ENCODE measurements around the gene STING1. TPM values are rescaled to one million over a fixed set of nuclear protein-coding genes. Genes with fewer than 3 reads are reported as not detected.

STING1 gene
- total and polyA plus RNA-seq, 2 donors (not counting 1 experiment from before 2014, with no cell fraction given): 70.2 to 78.4 TPM

DNA sequence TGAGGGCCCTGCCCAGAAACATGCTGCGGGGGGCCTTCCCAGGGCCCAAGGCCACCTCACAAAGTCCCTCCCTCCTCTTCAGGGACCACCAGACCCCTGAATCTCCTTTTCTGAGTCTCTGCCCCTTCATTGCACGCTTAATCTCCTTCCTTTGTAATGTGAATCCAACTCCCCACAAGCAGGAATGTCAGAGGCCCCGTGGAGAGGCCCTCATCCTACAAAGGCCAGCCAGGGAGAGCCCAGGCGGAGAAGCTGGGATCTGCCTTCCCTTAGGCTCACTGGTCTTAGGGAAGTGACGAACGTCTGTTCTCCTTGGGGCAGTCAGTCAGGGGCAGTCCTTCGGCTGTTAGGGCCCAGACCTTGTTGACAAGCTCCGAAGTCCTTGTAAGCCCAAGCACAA lies 9.5 kb downstream of the STING1 start:
- Histone ChIP-seq H3K27me3 (ENCODE audit: control insufficient read depth, insufficient read depth, low read length) (no peaks in the 10 kb centered on the region), H3K79me2 (ENCODE audit: control insufficient read depth, insufficient read depth, low read length) (no peaks in the 10 kb centered on the region), H2AFZ (ENCODE audit: low read length) (no peak overlapping the region), H3K4me1 (ENCODE audit: control insufficient read depth, extremely low read depth, insufficient read depth, low read length) (peaks cover 11% of the 10 kb centered on the region), H4K20me1 (ENCODE audit: control insufficient read depth, extremely low read depth, insufficient read depth, low read length) (no peaks in the 10 kb centered on the region), H3K4me3 (replicated peaks in 1 of 4; ENCODE audit: control extremely low read depth in 1 of 4, insufficient read depth in 1 of 4, low read depth in 3 of 4, low read length in 4 of 4) (no peak overlapping the region), H3K4me2 (ENCODE audit: extremely low read depth, insufficient read depth, low read length) (no peak overlapping the region), H3K9me3 (ENCODE audit: control insufficient read depth, insufficient read depth, low read depth, low read length) (no peaks in the 10 kb centered on the region), H3K27ac (ENCODE audit: insufficient read depth, low read length) (no peak overlapping the region), H3K36me3 (ENCODE audit: control insufficient read depth, insufficient read depth, low read length) (peaks cover 12% of the 10 kb centered on the region), H3K9ac (ENCODE audit: insufficient read depth, low read length) (no peak overlapping the region)
- no peak for DNase-seq (ENCODE audit: low read depth in 2 of 2)
- TF ChIP-seq EZH2 (IDR thresholded peaks at IDR 0.05; ENCODE audit: low read length, missing control alignments): no peak
- TF ChIP-seq, protein P1, sequence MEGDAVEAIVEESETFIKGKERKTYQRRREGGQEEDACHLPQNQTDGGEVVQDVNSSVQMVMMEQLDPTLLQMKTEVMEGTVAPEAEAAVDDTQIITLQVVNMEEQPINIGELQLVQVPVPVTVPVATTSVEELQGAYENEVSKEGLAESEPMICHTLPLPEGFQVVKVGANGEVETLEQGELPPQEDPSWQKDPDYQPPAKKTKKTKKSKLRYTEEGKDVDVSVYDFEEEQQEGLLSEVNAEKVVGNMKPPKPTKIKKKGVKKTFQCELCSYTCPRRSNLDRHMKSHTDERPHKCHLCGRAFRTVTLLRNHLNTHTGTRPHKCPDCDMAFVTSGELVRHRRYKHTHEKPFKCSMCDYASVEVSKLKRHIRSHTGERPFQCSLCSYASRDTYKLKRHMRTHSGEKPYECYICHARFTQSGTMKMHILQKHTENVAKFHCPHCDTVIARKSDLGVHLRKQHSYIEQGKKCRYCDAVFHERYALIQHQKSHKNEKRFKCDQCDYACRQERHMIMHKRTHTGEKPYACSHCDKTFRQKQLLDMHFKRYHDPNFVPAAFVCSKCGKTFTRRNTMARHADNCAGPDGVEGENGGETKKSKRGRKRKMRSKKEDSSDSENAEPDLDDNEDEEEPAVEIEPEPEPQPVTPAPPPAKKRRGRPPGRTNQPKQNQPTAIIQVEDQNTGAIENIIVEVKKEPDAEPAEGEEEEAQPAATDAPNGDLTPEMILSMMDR (conservative IDR thresholded peaks at IDR 0.05 in 1 of 2, IDR thresholded peaks at IDR 0.05 in 1 of 2; ENCODE audit: low read depth in 1 of 2, low read length in 2 of 2): no peak

DNA sequence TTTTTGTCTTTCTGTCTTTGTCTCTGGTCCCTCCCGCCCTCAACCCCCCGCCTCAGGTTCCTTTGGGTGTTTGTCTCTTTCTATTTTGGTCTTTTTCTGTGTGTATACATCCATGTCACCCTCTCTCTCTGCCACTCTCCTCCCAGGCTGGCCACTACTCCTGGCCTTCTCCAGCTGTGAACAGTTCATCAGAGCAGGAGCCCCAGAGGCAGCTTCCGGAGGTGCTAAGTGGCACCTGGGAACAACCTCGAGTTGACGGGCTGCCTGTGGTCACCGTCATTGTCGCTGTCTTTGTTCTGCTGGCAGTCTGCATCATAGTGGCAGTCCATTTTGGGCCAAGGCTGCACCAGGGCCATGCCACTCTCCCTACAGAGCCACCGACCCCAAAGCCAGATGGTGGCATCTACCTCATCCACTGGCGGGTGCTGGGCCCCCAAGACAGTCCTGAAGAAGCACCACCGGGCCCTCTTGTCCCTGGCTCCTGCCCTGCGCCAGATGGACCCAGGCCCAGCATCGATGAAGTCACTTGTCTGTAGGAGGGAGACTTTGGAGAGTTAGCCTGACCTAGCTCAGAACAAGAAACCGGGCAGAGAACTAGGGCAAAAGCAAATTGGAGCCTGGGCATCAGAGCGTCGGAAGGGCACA lies 10.1 kb downstream of the STING1 start:
- Histone ChIP-seq H3K9ac (ENCODE audit: insufficient read depth, low read length) (no peak overlapping the region), H3K4me3 (replicated peaks in 1 of 4; ENCODE audit: control extremely low read depth in 1 of 4, insufficient read depth in 1 of 4, low read depth in 3 of 4, low read length in 4 of 4) (no peak overlapping the region), H3K79me2 (ENCODE audit: control insufficient read depth, insufficient read depth, low read length) (no peaks in the 10 kb centered on the region), H3K4me1 (ENCODE audit: control insufficient read depth, extremely low read depth, insufficient read depth, low read length) (peaks cover 11% of the 10 kb centered on the region), H4K20me1 (ENCODE audit: control insufficient read depth, extremely low read depth, insufficient read depth, low read length) (no peaks in the 10 kb centered on the region), H3K27ac (ENCODE audit: insufficient read depth, low read length) (no peak overlapping the region), H3K4me2 (ENCODE audit: extremely low read depth, insufficient read depth, low read length) (no peak overlapping the region), H3K9me3 (ENCODE audit: control insufficient read depth, insufficient read depth, low read depth, low read length) (no peaks in the 10 kb centered on the region), H3K36me3 (ENCODE audit: control insufficient read depth, insufficient read depth, low read length) (peaks cover 12% of the 10 kb centered on the region), H3K27me3 (ENCODE audit: control insufficient read depth, insufficient read depth, low read length) (no peaks in the 10 kb centered on the region), H2AFZ (ENCODE audit: low read length) (no peak overlapping the region)
- TF ChIP-seq, protein P1 (conservative IDR thresholded peaks at IDR 0.05 in 1 of 2, IDR thresholded peaks at IDR 0.05 in 1 of 2; ENCODE audit: low read depth in 1 of 2, low read length in 2 of 2): no peak
- no peak for DNase-seq (ENCODE audit: low read depth in 2 of 2)

DNA sequence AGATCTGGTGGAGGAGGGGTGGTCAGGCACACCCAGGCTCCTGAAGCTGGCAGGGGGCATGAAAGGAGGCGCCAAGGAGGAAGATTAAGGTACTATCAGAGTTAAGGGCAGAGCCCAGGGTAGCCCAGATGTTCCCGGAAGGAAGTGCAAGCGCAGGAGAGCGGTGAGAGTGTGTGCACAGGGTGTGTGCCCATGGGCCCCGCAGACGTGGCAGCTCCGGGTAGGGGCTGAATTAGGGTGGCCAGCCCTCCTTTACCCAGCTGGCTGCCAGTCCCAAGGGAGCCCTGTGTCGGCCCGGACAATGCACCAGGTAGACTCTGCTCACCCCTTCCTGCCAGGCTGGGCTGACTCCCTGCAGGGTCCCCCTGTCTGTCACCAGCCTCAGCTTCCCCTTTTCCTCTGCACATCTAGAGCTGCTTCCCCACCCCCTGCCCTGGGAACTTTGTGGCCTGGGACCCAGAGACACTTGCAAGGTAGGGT lies 11.7 kb downstream of the STING1 start, which contains the start of gene SMIM33:
Gene SMIM33, plus strand, starts transcription at position 184 of the 480 bp plus-strand sequence. Its CDS starts 118 bp downstream, at position 302.
- H3K4me1 ChIP-seq (ENCODE audit: control insufficient read depth, extremely low read depth, insufficient read depth, low read length): peaks cover 11% of the 10 kb centered on the region
- no peaks in the 10 kb centered on the region for H4K20me1 ChIP-seq (ENCODE audit: control insufficient read depth, extremely low read depth, insufficient read depth, low read length)
- no peak for TF ChIP-seq EZH2 (IDR thresholded peaks at IDR 0.05; ENCODE audit: low read length, missing control alignments)
- TF ChIP-seq, protein P1 (conservative IDR thresholded peaks at IDR 0.05 in 1 of 2, IDR thresholded peaks at IDR 0.05 in 1 of 2; ENCODE audit: low read depth in 1 of 2, low read length in 2 of 2): no peak
- H3K27me3 ChIP-seq (ENCODE audit: control insufficient read depth, insufficient read depth, low read length): no peaks in the 10 kb centered on the region
- no peaks in the 10 kb centered on the region for H3K79me2 ChIP-seq (ENCODE audit: control insufficient read depth, insufficient read depth, low read length)
- DNase-seq (ENCODE audit: low read depth in 2 of 2): no peak
- H3K27ac ChIP-seq (ENCODE audit: insufficient read depth, low read length): no peak within 1 kb of the TSS
- H3K4me2 ChIP-seq (ENCODE audit: extremely low read depth, insufficient read depth, low read length): no peak within 1 kb of the TSS
- H3K9ac ChIP-seq (ENCODE audit: insufficient read depth, low read length): no peak within 1 kb of the TSS
- H2AFZ ChIP-seq (ENCODE audit: low read length): no peak within 1 kb of the TSS
- peaks cover 5% of the 10 kb centered on the region for H3K36me3 ChIP-seq (ENCODE audit: control insufficient read depth, insufficient read depth, low read length)
- H3K4me3 ChIP-seq (replicated peaks in 1 of 4; ENCODE audit: control extremely low read depth in 1 of 4, insufficient read depth in 1 of 4, low read depth in 3 of 4, low read length in 4 of 4): no peak within 1 kb of the TSS
- H3K9me3 ChIP-seq (ENCODE audit: control insufficient read depth, insufficient read depth, low read depth, low read length): no peaks in the 10 kb centered on the region

Measured in fibroblast of lung (primary cell).